IPS-18c (cell line): ENCODE measurements around the gene LRBA.
"Not testable (repeated sequence)": the region's sequence is repeated elsewhere in the genome, so short reads cannot be mapped to it uniquely, and the experiment has no call there.

Source experiments
- H3K4me3 ChIP-seq: 2 replicates; pipeline ENCODE4 v1.7.0; 2013; ENCODE audit warnings: low read depth, mild to moderate bottlenecking, low read length, moderate library complexity; ENCODE audit not compliant: insufficient read depth
- H3K9me3 ChIP-seq: one replicate; pipeline ENCODE4 v1.6.1; 2013; ENCODE audit warnings: mild to moderate bottlenecking, low read length, moderate library complexity; ENCODE audit not compliant: control insufficient read depth, insufficient read depth

Gene LRBA

GRCh38 chr4:150957981-150958380 is 57.1 kb downstream of the LRBA start:
- peaks cover 18% of the 10 kb centered on the region for H3K9me3 ChIP-seq
- H3K4me3 ChIP-seq = not testable (repeated sequence)

- H3K9me3 ChIP-seq = peaks cover 18% of the 10 kb centered on the region
Observed at GRCh38 chr4:150957095-150957494, 58.0 kb downstream of the LRBA start.

GRCh38 chr4:150953916-150954315 is 61.2 kb downstream of the LRBA start:
- not testable (repeated sequence) for H3K4me3 ChIP-seq
- peaks cover 15% of the 10 kb centered on the region for H3K9me3 ChIP-seq

More at GRCh38 chr4:150957095-150957494, 58.0 kb downstream of the LRBA start:
- not testable (repeated sequence) for H3K4me3 ChIP-seq

- Histone ChIP-seq H3K9me3 (peaks cover 8% of the 10 kb centered on the region), H3K4me3 (no peak overlapping the region)
Observed at GRCh38 chr4:150952167-150952845, 62.8 kb downstream of the LRBA start.

GRCh38 chr4:150950657-150951288 is 64.3 kb downstream of the LRBA start:
- Histone ChIP-seq H3K9me3 (peaks cover 5% of the 10 kb centered on the region), H3K4me3 (no peak overlapping the region)

GRCh38 chr4:150949943-150950342 is 65.1 kb downstream of the LRBA start:
- no peaks in the 10 kb centered on the region for H3K9me3 ChIP-seq
- H3K4me3 ChIP-seq = no peak overlapping the region

- H3K4me3 ChIP-seq = no peak overlapping the region
- H3K9me3 ChIP-seq = no peaks in the 10 kb centered on the region
Observed at GRCh38 chr4:150949342-150949741, 65.7 kb downstream of the LRBA start.

- Histone ChIP-seq H3K4me3 (no peak overlapping the region), H3K9me3 (no peaks in the 10 kb centered on the region)
Observed at GRCh38 chr4:150948710-150949109, 66.4 kb downstream of the LRBA start.

- Histone ChIP-seq H3K9me3 (no peaks in the 10 kb centered on the region), H3K4me3 (no peak overlapping the region)
Observed at GRCh38 chr4:150948074-150948473, 67.0 kb downstream of the LRBA start.

- no peaks in the 10 kb centered on the region for H3K9me3 ChIP-seq
- H3K4me3 ChIP-seq = no peak overlapping the region
Observed at GRCh38 chr4:150944660-150945059, 70.4 kb downstream of the LRBA start.

GRCh38 chr4:150943818-150944217 is 71.3 kb downstream of the LRBA start:
- Histone ChIP-seq H3K9me3 (no peaks in the 10 kb centered on the region), H3K4me3 (no peak overlapping the region)

GRCh38 chr4:150943126-150943525 is 72.0 kb downstream of the LRBA start:
- H3K9me3 ChIP-seq = no peaks in the 10 kb centered on the region
- H3K4me3 ChIP-seq = no peak overlapping the region

GRCh38 chr4:150942539-150942938 is 72.5 kb downstream of the LRBA start:
- no peaks in the 10 kb centered on the region for H3K9me3 ChIP-seq
- no peak overlapping the region for H3K4me3 ChIP-seq

GRCh38 chr4:150940123-150940522 is 75.0 kb downstream of the LRBA start:
- Histone ChIP-seq H3K9me3 (no peaks in the 10 kb centered on the region), H3K4me3 (no peak overlapping the region)

GRCh38 chr4:150939530-150939929 is 75.6 kb downstream of the LRBA start:
- Histone ChIP-seq H3K4me3 (no peak overlapping the region), H3K9me3 (no peaks in the 10 kb centered on the region)

GRCh38 chr4:150938873-150939499 is 76.1 kb downstream of the LRBA start:
- no peaks in the 10 kb centered on the region for H3K9me3 ChIP-seq
- no peak overlapping the region for H3K4me3 ChIP-seq

- Histone ChIP-seq H3K9me3 (no peaks in the 10 kb centered on the region), H3K4me3 (no peak overlapping the region)
Observed at GRCh38 chr4:150938417-150938816, 76.7 kb downstream of the LRBA start.

GRCh38 chr4:150934022-150934421 is 81.1 kb downstream of the LRBA start:
- Histone ChIP-seq H3K4me3 (no peak overlapping the region), H3K9me3 (no peaks in the 10 kb centered on the region)
